SU-DHL-6 (cell line): Measurements from ENCODE around the gene TPST1.

ENCODE experiments used
- H2AFZ ChIP-seq: fragments of 200-600 bp; sonication (generic); 2 replicates; pipeline ENCODE4 v1.6.1; 2014; ENCODE audit warnings: low read depth, mild to moderate bottlenecking, moderate library complexity, mixed read lengths, antibody characterized with exemption, low read length; ENCODE audit not compliant: severe bottlenecking
- H3F3A ChIP-seq: fragments of 200-600 bp; shearing (Covaris generic); 2 replicates; pipeline ENCODE4 v1.6.0; 2016; ENCODE audit warnings: antibody characterized with exemption, mild to moderate bottlenecking; ENCODE audit not compliant: insufficient read depth
- H3K27ac ChIP-seq: fragments of 200-600 bp; sonication (generic); 2 replicates; pipeline ENCODE4 v1.5.1; 2016; ENCODE audit warnings: low read depth, mild to moderate bottlenecking, low read length, moderate library complexity, mixed read lengths
- H3K27me3 ChIP-seq: fragments of 200-600 bp; sonication (generic), shearing (Covaris generic); 2 replicates; pipeline ENCODE4 v1.6.0; 2014; ENCODE audit warnings: mild to moderate bottlenecking, low read length
- H3K36me3 ChIP-seq: fragments of 200-600 bp; sonication (generic); 2 replicates; pipeline ENCODE4 v1.6.1; 2014; ENCODE audit warnings: mild to moderate bottlenecking, low read length, mixed read lengths
- H3K4me2 ChIP-seq: fragments of 300-600, 200-600 bp; shearing (Covaris generic), sonication (generic); 2 replicates; pipeline ENCODE4 v1.6.0; 2014; ENCODE audit warnings: low read length, low read depth, mild to moderate bottlenecking; ENCODE audit not compliant: poor library complexity, severe bottlenecking
- H3K4me3 ChIP-seq: fragments of 200-600 bp; sonication (generic); 2 replicates; pipeline ENCODE4 v1.5.1; 2014; ENCODE audit warnings: antibody characterized with exemption, low read length, mild to moderate bottlenecking, mixed read lengths; ENCODE audit not compliant: insufficient read depth, poor library complexity, severe bottlenecking
- H3K79me2 ChIP-seq: fragments of 200-600 bp; sonication (generic); 2 replicates; pipeline ENCODE4 v1.6.1; 2014; ENCODE audit warnings: mild to moderate bottlenecking, low read length, moderate library complexity; ENCODE audit not compliant: insufficient read depth
- H3K9ac ChIP-seq: fragments of 200-600 bp; sonication (generic); 2 replicates; pipeline ENCODE4 v1.7.0; 2014; ENCODE audit warnings: mild to moderate bottlenecking, low read length
- H3K9me2 ChIP-seq: fragments of 200-600 bp; sonication (generic); replicated peaks from 2 replicates; pipeline ENCODE4 v1.6.1; 2014; ENCODE audit warnings: low read length; ENCODE audit not compliant: insufficient read depth
- H3K9me3 ChIP-seq: fragments of 200-600 bp; sonication (generic); 2 replicates; pipeline ENCODE4 v1.6.1; 2014; ENCODE audit warnings: low read length, mixed read lengths; ENCODE audit not compliant: insufficient read depth
- H4K20me1 ChIP-seq: fragments of 200-600 bp; sonication (generic); 2 replicates; pipeline ENCODE4 v1.6.1; 2014; ENCODE audit warnings: low read depth, mild to moderate bottlenecking, antibody characterized with exemption, low read length, moderate library complexity, mixed read lengths
- CTCF ChIP-seq: fragments of 200-600 bp; sonication (generic); IDR thresholded peaks from one replicate; pipeline ENCODE4 v1.5.1; 2017; ENCODE audit warnings: antibody characterized with exemption, mild to moderate bottlenecking, low read length, moderate library complexity; ENCODE audit not compliant: insufficient read depth, poor library complexity, severe bottlenecking
- EZH2phosphoT487 ChIP-seq: fragments of 200-600 bp; sonication (generic), shearing (Covaris generic); conservative IDR thresholded peaks from 2 replicates; pipeline ENCODE4 v1.6.1; 2018; ENCODE audit warnings: mild to moderate bottlenecking, antibody characterized with exemption, low read length, moderate library complexity, mixed read lengths

The TPST1 gene

GRCh38 chr7:66181329-66181728 is 23.8 kb upstream of the TPST1 start:
- Histone ChIP-seq H3K9me3 (no peaks in the 10 kb centered on the region), H3K4me2 (no peak overlapping the region), H4K20me1 (no peaks in the 10 kb centered on the region), H3K9ac (no peak overlapping the region), H3K9me2 (no peaks in the 10 kb centered on the region), H3K27ac (no peak overlapping the region), H3F3A (no peaks in the 10 kb centered on the region), H3K36me3 (no peaks in the 10 kb centered on the region), H3K79me2 (no peaks in the 10 kb centered on the region), H3K4me3 (no peak overlapping the region), H2AFZ (no peak overlapping the region), H3K27me3 (no peaks in the 10 kb centered on the region)
- no peak for TF ChIP-seq EZH2phosphoT487
- no peak for TF ChIP-seq CTCF

GRCh38 chr7:66181845-66182244 is 23.3 kb upstream of the TPST1 start:
- TF ChIP-seq EZH2phosphoT487 (no peak), CTCF (no peak)
- Histone ChIP-seq H3K27me3 (no peaks in the 10 kb centered on the region), H3F3A (no peaks in the 10 kb centered on the region), H3K9me2 (no peaks in the 10 kb centered on the region), H3K4me3 (no peak overlapping the region), H3K9me3 (no peaks in the 10 kb centered on the region), H3K9ac (no peak overlapping the region), H3K4me2 (no peak overlapping the region), H2AFZ (no peak overlapping the region), H3K79me2 (no peaks in the 10 kb centered on the region), H4K20me1 (no peaks in the 10 kb centered on the region), H3K36me3 (no peaks in the 10 kb centered on the region), H3K27ac (no peak overlapping the region)

- H3K9ac ChIP-seq, result no peak overlapping the region
- no peak overlapping the region for H3K4me3 ChIP-seq
- TF ChIP-seq EZH2phosphoT487, result no peak
- no peak for TF ChIP-seq CTCF
- H3K27ac ChIP-seq, result no peak overlapping the region
- H3K36me3 ChIP-seq, result no peaks in the 10 kb centered on the region
- no peaks in the 10 kb centered on the region for H3K79me2 ChIP-seq
- no peak overlapping the region for H3K4me2 ChIP-seq
- H3K9me3 ChIP-seq, result no peaks in the 10 kb centered on the region
- H4K20me1 ChIP-seq, result no peaks in the 10 kb centered on the region
- H3F3A ChIP-seq, result no peaks in the 10 kb centered on the region
- no peaks in the 10 kb centered on the region for H3K27me3 ChIP-seq
- H2AFZ ChIP-seq, result no peak overlapping the region
- no peaks in the 10 kb centered on the region for H3K9me2 ChIP-seq
These were observed 22.2 kb upstream of the TPST1 start for GRCh38 chr7:66182920-66183319.
